GDM1 (cell line): Measurements from ENCODE around the gene FKRP.
A peak's percentile ranks its signal among the peaks of the same experiment; 100 is the strongest.
"Not testable (repeated sequence)": the region's sequence is repeated elsewhere in the genome, so short reads cannot be mapped to it uniquely, and the experiment has no call there.

Experiments used
- DNase-seq: peaks from one replicate; lab custom pipeline; 2025; lab: John Stamatoyannopoulos, UW

Gene FKRP

GRCh38 chr19:46745521-46746280, at the start of gene FKRP:
FKRP (plus strand) TSS chr19:46746057; CDS start chr19:46755451, 9,394 bp downstream.
- no peak for DNase-seq

GRCh38 chr19:46696866-46697203, 49.0 kb upstream of the FKRP start:
- no peak for DNase-seq

- no peak for DNase-seq
Measured at GRCh38 chr19:46697204-46697960, 48.5 kb upstream of the FKRP start.

- no peak for DNase-seq
Measured at GRCh38 chr19:46698395-46699321, 47.2 kb upstream of the FKRP start.

GRCh38 chr19:46700704-46701103, 45.2 kb upstream of the FKRP start:
- DNase-seq: no peak

GRCh38 chr19:46704379-46705076, 41.3 kb upstream of the FKRP start:
- peak; percentile 52 for DNase-seq

- no peak for DNase-seq
Measured at GRCh38 chr19:46710687-46711086, 35.2 kb upstream of the FKRP start.

GRCh38 chr19:46712768-46713338, 33.0 kb upstream of the FKRP start:
- not testable (repeated sequence) for DNase-seq

GRCh38 chr19:46713781-46714443, 31.9 kb upstream of the FKRP start:
- DNase-seq: peak; percentile 96

- DNase-seq: no peak
Measured at GRCh38 chr19:46714444-46715106, 31.3 kb upstream of the FKRP start.

GRCh38 chr19:46715620-46715974, 30.3 kb upstream of the FKRP start:
- DNase-seq: no peak

- DNase-seq: no peak
Measured at GRCh38 chr19:46715975-46716671, 29.7 kb upstream of the FKRP start.

GRCh38 chr19:46716672-46717033, 29.2 kb upstream of the FKRP start:
- no peak for DNase-seq

GRCh38 chr19:46717034-46717715, 28.7 kb upstream of the FKRP start, which contains the start of gene PRKD2:
PRKD2 (minus strand) TSS chr19:46717114; CDS start chr19:46716370, 744 bp downstream.
- peak; percentile 77 for DNase-seq

GRCh38 chr19:46717716-46718143, 28.1 kb upstream of the FKRP start:
- DNase-seq: no peak

- peak; percentile 77 for DNase-seq
Measured at GRCh38 chr19:46718157-46718933, 27.5 kb upstream of the FKRP start.

- DNase-seq: no peak
Measured at GRCh38 chr19:46718934-46719622, 26.8 kb upstream of the FKRP start.
